Activated CD8-positive, alpha-beta memory T cell treated with anti-CD3 and anti-CD28 coated beads for 4 hours (primary cell): ENCODE measurements around the gene MCM8.

Experiments
- DNase-seq, 2 donors: peaks; one replicate each; pipeline ENCODE4 v3.0.0-alpha.2; 2020; ENCODE audit warnings: low read depth in 2 of 2

The MCM8 gene

GRCh38 chr20:6041808-6042265 is 91.4 kb downstream of the MCM8 start:
- DNase-seq: no peak

- DNase-seq: no peak
These were observed 93.7 kb downstream of the MCM8 start for GRCh38 chr20:6044115-6044514.

GRCh38 chr20:6045566-6045965 is 95.1 kb downstream of the MCM8 start:
- no peak for DNase-seq

- DNase-seq: no peak
These were observed 96.0 kb downstream of the MCM8 start for GRCh38 chr20:6046432-6046831.

GRCh38 chr20:6048391-6048790 is 97.9 kb downstream of the MCM8 start:
- no peak for DNase-seq
